GM12873 (cell line): ENCODE data around the gene RHOV.

Source experiments
- TF ChIP-seq, protein P1 (sequence below): IDR thresholded peaks from 2 replicates; pipeline ENCODE4 v1.5.1; 2012; ENCODE audit warnings: low read depth, mild to moderate bottlenecking, moderate library complexity, low read length, control low read depth; ENCODE audit not compliant: insufficient read depth; ENCODE audit errors: missing control alignments

The RHOV gene

DNA sequence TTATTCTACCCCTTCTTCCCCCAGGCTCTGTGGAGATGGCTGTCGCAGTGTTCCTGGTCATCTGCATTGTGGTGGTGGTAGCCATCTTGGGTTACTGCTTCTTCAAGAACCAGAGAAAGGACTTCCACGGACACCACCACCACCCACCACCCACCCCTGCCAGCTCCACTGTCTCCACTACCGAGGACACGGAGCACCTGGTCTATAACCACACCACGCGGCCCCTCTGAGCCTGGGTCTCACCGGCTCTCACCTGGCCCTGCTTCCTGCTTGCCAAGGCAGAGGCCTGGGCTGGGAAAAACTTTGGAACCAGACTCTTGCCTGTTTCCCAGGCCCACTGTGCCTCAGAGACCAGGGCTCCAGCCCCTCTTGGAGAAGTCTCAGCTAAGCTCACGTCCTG is 17.3 kb downstream of the RHOV start:
- TF ChIP-seq, protein P1, sequence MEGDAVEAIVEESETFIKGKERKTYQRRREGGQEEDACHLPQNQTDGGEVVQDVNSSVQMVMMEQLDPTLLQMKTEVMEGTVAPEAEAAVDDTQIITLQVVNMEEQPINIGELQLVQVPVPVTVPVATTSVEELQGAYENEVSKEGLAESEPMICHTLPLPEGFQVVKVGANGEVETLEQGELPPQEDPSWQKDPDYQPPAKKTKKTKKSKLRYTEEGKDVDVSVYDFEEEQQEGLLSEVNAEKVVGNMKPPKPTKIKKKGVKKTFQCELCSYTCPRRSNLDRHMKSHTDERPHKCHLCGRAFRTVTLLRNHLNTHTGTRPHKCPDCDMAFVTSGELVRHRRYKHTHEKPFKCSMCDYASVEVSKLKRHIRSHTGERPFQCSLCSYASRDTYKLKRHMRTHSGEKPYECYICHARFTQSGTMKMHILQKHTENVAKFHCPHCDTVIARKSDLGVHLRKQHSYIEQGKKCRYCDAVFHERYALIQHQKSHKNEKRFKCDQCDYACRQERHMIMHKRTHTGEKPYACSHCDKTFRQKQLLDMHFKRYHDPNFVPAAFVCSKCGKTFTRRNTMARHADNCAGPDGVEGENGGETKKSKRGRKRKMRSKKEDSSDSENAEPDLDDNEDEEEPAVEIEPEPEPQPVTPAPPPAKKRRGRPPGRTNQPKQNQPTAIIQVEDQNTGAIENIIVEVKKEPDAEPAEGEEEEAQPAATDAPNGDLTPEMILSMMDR = no peak

DNA sequence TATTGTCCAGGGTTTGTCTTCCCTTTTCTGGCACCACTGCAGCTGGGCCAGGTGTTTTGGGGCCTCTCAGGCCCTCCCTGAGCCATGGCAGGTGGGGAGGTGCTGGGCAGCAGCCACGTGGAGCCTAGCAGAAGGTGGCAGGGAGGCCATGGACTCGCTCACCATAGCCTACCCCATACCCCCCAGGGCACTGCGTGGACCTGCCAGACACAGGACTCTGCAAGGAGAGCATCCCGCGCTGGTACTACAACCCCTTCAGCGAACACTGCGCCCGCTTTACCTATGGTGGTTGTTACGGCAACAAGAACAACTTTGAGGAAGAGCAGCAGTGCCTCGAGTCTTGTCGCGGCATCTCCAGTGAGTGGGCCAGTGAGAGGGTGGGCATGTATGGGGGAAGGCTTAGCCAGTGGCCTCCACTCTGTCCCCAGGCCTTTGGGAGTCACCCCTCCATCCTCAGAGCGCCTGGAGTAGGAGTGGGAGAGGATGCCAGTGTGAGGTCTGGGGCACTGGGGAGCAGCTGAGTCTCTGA is 18.3 kb downstream of the RHOV start:
- TF ChIP-seq, protein P1 = no peak

DNA sequence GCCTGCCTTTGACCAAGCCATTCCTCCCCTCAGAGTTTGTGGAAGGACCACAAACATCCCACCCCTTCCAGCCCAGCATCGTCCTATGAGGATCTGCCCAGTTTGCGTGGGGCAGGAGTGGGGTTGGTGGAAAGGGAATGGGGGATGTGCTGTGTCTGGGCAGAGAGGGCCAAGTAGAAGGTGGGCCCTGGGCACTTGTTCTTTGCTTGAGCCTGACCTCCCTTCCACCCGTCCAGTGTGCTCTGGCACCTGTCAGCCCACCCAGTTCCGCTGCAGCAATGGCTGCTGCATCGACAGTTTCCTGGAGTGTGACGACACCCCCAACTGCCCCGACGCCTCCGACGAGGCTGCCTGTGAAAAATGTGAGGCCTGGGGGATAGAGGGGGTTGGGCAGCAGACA is 19.9 kb downstream of the RHOV start:
- TF ChIP-seq, protein P1 = no peak

DNA sequence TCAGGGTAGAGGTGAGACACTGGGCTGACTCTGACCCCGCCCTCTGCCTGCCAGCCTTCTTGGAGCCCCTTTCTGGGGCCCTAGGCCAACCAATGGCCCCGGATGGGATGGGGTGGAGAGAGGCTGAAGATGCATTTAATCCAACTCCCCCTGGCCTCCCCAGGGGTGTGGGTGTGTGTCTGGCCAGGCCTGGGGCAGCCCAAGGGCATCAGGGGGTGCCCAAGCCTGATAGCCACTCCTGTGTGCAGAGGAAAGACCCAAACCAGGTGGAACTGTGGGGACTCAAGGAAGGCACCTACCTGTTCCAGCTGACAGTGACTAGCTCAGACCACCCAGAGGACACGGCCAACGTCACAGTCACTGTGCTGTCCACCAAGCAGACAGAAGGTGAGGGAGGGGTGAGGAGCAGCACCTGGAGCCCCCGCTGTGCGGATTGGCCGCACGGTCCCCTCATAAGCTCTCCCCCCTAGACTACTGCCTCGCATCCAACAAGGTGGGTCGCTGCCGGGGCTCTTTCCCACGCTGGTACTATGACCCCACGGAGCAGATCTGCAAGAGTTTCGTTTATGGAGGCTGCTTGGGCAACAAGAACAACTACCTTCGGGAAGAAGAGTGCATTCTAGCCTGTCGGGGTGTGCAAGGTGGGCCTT is 20.7 kb downstream of the RHOV start:
- TF ChIP-seq, protein P1 = no peak

DNA sequence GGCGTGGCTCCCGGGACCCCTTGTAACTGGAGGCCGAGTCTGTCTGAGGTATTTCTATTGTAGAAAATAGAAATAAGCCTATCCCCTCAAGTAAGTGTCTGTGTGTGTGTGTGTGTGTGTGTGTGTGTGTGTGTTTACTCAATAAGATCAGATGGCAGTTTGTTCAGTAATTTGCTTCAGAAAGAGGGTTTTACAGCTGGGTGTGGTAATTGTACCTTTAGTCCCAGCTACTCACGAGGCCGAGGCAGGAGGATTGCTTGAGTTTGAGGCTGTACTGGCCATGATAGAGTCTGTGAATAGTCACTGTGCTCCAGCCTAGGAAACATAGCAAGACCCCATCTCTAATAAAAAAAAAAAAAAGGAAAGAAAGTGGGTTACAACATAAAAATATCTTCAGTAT is 21.5 kb downstream of the RHOV start:
- TF ChIP-seq, protein P1 = no peak

DNA sequence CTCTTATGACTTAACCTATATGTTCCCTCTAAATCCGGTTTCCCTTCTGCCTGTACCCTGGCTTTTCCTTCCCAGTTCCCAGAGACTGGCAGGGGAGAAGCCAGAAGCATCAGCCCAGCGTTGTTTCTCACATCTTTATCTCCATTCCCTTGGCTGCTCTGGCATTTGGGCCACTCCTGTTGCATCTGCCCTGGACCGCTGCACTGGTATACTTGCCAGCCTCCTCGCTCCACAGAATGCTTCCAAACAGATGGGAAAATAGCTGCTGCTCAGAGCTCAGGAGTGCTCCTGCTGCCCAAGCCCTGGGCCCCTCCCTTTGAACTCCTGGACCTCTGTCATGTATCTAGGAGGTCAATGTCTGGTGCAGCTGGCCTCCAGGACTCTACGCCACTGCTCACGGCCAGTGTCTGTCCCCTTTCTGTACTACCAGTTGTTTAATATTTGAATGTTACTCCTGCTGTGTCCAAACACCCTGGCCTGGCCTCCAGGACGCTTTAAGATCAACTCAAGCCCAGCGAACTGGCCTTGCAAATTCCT is 23.4 kb downstream of the RHOV start:
- TF ChIP-seq, protein P1 = no peak

DNA sequence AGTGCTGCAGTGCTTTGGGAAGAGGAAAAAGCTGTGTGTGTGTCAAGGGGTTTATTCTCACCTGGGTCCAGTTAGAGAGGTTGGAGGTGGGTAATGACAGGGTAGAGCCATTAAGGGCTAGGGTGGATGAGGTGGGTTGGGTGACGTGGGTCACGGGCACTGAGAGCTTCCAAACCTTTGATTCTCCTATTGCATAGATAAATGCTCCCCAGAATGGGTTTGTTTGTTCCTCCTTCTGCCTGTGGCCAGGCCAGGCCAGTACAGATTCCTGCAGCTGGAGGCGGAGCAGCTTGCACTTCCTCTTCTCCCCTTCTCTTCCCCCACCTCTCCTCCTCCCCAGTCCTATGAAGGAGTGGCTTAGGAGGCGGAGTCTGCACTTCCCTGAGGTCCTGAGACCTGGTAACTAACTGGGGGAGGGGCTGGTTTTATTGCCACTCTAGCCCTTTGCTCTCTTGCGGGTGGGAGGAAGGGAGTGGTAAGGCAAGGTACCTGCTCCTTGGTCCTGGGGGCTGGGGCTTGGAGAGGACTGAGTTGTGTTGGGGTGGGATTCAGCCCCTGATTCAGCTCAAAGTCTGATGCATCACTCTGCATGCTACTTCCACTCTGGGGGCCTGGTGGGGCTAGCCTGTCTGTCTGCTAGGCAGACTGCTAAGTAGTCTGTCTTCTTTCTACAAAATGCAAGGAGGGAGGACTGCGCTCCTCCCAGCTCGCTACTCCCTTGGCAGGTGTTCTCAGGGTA is 26.6 kb downstream of the RHOV start:
- TF ChIP-seq, protein P1 = no peak
